IPS DF 4.7 (cell line): ENCODE results near the gene SLC6A7.

Source experiments
- DNase-seq: peaks from one replicate; pipeline ENCODE4 v3.0.0-alpha.2; 2013; ENCODE audit warnings: low spot score; ENCODE audit errors: extremely low read depth

Gene SLC6A7

DNA sequence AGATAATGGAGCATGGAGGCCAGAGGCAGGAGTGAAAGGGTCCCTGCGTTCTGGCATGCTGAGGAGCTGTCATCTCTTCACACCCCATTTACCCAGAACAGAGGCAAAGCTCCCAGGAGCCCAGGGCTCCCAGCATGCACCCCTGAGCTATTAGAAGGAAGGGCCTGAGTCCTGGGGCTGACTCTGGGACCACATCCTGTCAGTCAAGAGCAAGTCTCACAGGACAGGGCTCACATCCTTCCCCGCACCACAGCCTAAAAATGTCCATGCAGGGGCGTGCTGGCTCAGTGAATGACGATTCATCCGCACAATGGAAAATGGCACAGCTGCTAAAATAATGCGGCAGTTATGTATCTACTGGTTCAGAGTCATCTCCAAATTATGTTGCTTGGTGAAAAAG lies 68.3 kb downstream of the SLC6A7 start:
- no peak for DNase-seq
